Measurements from ENCODE around the gene GJC3. TPM values are rescaled to one million over a fixed set of nuclear protein-coding genes. Genes with fewer than 3 reads are reported as not detected.
"Not testable (repeated sequence)": the region's sequence is repeated elsewhere in the genome, so short reads cannot be mapped to it uniquely, and the experiment has no call there.

Gene GJC3
- total RNA-seq, 2 donors from 2014 or later: 1.2 to 3.2 TPM

DNA sequence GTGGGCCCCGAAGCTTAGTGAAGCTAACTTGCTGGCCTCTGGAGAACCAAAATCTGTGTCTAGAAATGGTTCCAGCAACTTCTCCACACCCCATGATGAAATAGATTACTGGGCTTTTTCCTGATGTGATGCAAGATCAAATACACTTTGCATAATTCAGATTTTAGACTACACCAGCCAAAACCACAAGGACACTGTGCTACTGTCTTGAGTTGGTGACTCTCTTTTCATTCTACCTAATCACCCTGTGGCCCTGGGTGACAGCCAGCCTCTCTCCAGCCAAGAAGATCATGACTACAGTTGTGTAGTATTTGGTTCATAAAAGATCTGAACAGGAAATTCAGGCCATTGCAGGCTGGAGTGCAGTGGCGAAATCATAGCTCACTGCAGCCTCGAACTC is 24.2 kb upstream of the GJC3 start:
- peak; percentile 85 for DNase-seq (ENCODE audit: low spot score)
- intact Hi-C loops (cut with DNase I): no loop called here

GRCh38 chr7:99952649-99953048 is 23.2 kb upstream of the GJC3 start:
- H3K27me3 ChIP-seq (replicated peaks; ENCODE audit: insufficient read depth); H3K36me3 ChIP-seq; intact Hi-C loops (cut with DNase I); H3K4me3 ChIP-seq; H3K9me3 ChIP-seq; H3K4me1 ChIP-seq (replicated peaks); DNase-seq (ENCODE audit: low spot score): not testable (repeated sequence)
- H3K27ac ChIP-seq: peak overlapping the region in 1 of 2 donors; percentile 55
- WGBS: 69% methylated on average over 4 of the region's 4 CpGs

More for the DNA sequence above, 24.2 kb upstream of the GJC3 start:
- no peak for TF ChIP-seq CTCF (IDR thresholded peaks at IDR 0.05)
- peak; percentile 91 for TF ChIP-seq POLR2AphosphoS5 (IDR thresholded peaks at IDR 0.05)
- Histone ChIP-seq H3K27me3 (replicated peaks; ENCODE audit: insufficient read depth) (no peaks in the 10 kb centered on the region), H3K27ac (peak overlapping the region; percentile 55 to 75), H3K36me3 (no peaks in the 10 kb centered on the region), H3K9me3 (no peaks in the 10 kb centered on the region), H3K4me1 (replicated peaks) (peaks cover 8% of the 10 kb centered on the region), H3K4me3 (no peak overlapping the region)
- 60% methylated on average over 3 of the region's 3 CpGs for WGBS

DNA sequence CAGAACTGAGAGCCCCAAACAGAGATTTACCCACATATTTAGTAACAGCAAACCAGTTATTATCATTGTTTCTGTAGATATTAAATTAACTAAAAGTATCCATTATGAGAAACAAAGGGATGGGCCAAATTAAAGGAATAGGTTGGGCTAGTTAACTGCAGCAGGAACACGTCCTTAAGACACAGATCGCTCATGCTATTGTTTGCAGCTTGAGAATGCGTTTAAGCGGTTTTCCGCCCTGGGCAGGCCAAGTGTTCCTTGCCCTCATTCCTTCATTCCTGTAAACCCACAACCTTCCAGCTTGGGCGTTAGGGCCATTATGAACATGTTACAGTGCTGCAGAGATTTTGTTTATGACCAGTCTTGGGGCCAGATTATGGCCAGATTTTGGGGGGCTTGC is 21.4 kb upstream of the GJC3 start:
- 92% methylated on average over 6 of the region's 6 CpGs for WGBS

GRCh38 chr7:99949645-99950228 is 20.3 kb upstream of the GJC3 start:
- peak; percentile 65 for DNase-seq (ENCODE audit: low spot score)
- H3K27ac ChIP-seq: peak overlapping the region; percentile 58 to 79
- WGBS: 16% methylated on average over 3 of the region's 3 CpGs

More for the DNA sequence above, 21.4 kb upstream of the GJC3 start:
- H3K27me3 ChIP-seq (replicated peaks; ENCODE audit: insufficient read depth); intact Hi-C loops (cut with DNase I); H3K4me3 ChIP-seq; H3K9me3 ChIP-seq; H3K36me3 ChIP-seq; DNase-seq (ENCODE audit: low spot score); H3K4me1 ChIP-seq (replicated peaks): not testable (repeated sequence)
- peak overlapping the region in 1 of 2 donors; percentile 79 for H3K27ac ChIP-seq

GRCh38 chr7:99947608-99948007 is 18.2 kb upstream of the GJC3 start:
- no peaks in the 10 kb centered on the region for H3K27me3 ChIP-seq (replicated peaks; ENCODE audit: insufficient read depth)
- intact Hi-C loops (cut with DNase I): no loop called here
- TF ChIP-seq CTCF (IDR thresholded peaks at IDR 0.05) (no peak), POLR2A (IDR thresholded peaks at IDR 0.05) (no peak), POLR2AphosphoS5 (IDR thresholded peaks at IDR 0.05) (no peak)
- DNase-seq (ENCODE audit: low spot score): no peak
- H3K4me3 ChIP-seq: no peak overlapping the region
- WGBS: 92% methylated on average over 1 of the region's 1 CpG
- peaks cover 3% of the 10 kb centered on the region for H3K4me1 ChIP-seq (replicated peaks)
- no peaks in the 10 kb centered on the region for H3K36me3 ChIP-seq
- no peaks in the 10 kb centered on the region for H3K9me3 ChIP-seq
- no peak overlapping the region for H3K27ac ChIP-seq

More at GRCh38 chr7:99949645-99950228, 20.3 kb upstream of the GJC3 start:
- Histone ChIP-seq H3K27me3 (replicated peaks; ENCODE audit: insufficient read depth) (no peaks in the 10 kb centered on the region), H3K9me3 (no peaks in the 10 kb centered on the region), H3K36me3 (no peaks in the 10 kb centered on the region), H3K4me3 (no peak overlapping the region), H3K4me1 (replicated peaks) (peaks cover 3% of the 10 kb centered on the region)
- peak; percentile 93 for TF ChIP-seq POLR2AphosphoS5 (IDR thresholded peaks at IDR 0.05)
- TF ChIP-seq CTCF (IDR thresholded peaks at IDR 0.05): peak; percentile 19 to 81 (median 62)
- TF ChIP-seq POLR2A (IDR thresholded peaks at IDR 0.05): no peak
- intact Hi-C loops (cut with DNase I): no loop called here

DNA sequence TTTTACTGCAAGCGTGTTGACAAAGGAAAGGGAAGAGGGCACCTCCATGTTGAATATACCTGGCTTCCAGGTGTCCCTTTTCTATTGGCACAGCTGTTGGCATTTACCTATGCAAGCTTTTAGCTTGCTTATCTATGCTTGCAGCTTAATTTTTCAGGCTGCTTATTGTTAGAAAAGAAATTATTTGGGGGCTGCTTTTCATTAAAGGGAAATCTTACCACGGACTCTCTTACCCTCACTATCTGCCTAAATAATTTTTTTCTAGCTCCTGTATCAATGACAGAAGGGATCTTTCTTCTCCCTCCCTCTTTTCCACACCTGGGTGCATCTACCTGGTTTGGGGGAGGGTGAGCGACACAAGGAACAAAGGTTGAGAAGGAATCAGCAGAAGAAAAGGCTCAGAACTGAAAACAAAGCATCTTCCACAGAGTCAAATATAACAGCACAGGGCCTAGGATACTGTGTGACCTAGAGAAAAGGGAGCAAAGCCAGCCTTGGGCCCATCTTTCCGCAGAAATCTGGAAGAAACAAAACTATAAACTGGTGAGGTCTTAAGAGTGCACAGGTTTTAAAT is 15.2 kb upstream of the GJC3 start:
- Histone ChIP-seq H3K36me3 (no peaks in the 10 kb centered on the region), H3K4me3 (no peak overlapping the region), H3K4me1 (replicated peaks) (peaks cover 3% of the 10 kb centered on the region), H3K9me3 (no peaks in the 10 kb centered on the region), H3K27ac (no peak overlapping the region), H3K27me3 (replicated peaks; ENCODE audit: insufficient read depth) (no peaks in the 10 kb centered on the region)
- DNase-seq (ENCODE audit: low spot score): no peak
- 32% methylated on average over 4 of the region's 4 CpGs for WGBS
- intact Hi-C loops (cut with DNase I): no loop called here
- TF ChIP-seq POLR2AphosphoS5 (IDR thresholded peaks at IDR 0.05) (no peak), POLR2A (IDR thresholded peaks at IDR 0.05) (no peak), CTCF (IDR thresholded peaks at IDR 0.05) (no peak)
